ENCODE data around the gene DTL.

DNA sequence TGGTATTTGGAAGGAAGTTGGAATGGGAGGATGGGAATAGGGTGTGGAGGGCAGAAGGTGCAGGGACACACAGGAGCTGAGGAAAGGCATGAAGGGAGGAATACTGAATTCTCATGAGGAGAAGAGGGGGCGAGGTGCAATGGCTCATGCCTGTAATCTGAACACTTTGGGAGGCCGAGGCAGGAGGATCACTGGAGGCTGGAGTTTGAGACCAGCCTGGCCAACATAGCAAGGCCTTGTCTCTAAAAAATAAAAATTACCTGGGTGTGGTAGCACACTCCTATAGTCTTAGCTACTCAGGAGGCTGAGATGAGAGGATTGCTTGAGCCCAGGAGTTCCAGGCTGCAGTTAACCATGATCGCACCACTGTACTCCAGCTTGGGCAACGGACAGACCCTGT lies 117.3 kb downstream of the DTL start:
- TF ChIP-seq POLR2A (IDR thresholded peaks at IDR 0.05; ENCODE audit: low read depth, low read length) (no peak), POLR2AphosphoS5 (IDR thresholded peaks at IDR 0.05; ENCODE audit: low read depth, low read length) (no peak), TAF1 (IDR thresholded peaks at IDR 0.05; ENCODE audit: low read depth, low read length) (no peak), SPI1 (IDR thresholded peaks at IDR 0.05; ENCODE audit: low read depth, low read length) (no peak), POU2F2 (IDR thresholded peaks at IDR 0.05; ENCODE audit: low read depth, low read length) (no peak), PAX5 (IDR thresholded peaks at IDR 0.05; ENCODE audit: insufficient read depth, low read length, severe bottlenecking) (no peak)

Measured in GM12891 (cell line).